Fibroblast of skin of scalp (primary cell): ENCODE data around the gene SMIM35.
A peak's percentile ranks its signal among the peaks of the same experiment; 100 is the strongest.
"Not testable (repeated sequence)": the region's sequence is repeated elsewhere in the genome, so short reads cannot be mapped to it uniquely, and the experiment has no call there.

Source experiments
- DNase-seq: peaks from one replicate; pipeline ENCODE4 v3.0.0-alpha.2; 2013

SMIM35 gene

DNA sequence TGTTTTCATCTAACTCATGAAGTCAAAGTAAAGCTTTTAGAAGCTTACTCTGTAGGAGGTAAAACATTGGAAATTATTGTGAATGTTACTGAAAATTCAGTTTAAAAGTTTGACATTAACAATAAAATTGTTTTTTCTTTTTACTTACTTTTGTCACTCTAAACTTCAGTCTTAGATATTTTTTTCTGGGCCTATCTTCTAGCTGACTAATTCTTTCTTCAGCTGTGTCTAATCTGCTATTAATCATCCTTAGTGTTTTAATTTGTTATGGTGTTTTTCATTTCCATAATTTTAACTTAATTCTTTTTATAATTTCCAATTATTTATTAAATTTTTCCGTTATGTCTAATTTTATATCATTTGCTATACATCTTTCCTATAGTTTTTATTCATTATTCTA, 65.6 kb downstream of the SMIM35 start:
- DNase-seq: no peak

DNA sequence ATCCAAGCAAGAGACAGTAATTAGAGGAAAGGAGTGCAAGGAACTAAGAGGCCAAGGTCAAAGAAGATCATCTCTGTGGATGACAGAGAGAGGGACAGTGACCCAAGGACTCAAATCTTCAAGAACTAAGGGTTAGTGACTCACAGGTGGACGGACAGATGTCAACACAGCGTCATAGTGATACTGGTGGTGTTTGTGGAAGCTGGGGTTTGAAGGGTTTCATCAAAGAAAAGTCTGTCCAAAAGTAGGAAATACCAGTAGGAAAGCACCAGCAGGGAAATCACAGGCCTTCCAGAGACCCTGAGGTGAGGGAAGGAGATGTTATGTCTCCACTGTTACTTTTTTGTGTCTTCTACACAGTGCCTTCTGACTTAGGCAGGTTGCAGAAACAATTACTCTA, 68.4 kb downstream of the SMIM35 start:
- DNase-seq: no peak

DNA sequence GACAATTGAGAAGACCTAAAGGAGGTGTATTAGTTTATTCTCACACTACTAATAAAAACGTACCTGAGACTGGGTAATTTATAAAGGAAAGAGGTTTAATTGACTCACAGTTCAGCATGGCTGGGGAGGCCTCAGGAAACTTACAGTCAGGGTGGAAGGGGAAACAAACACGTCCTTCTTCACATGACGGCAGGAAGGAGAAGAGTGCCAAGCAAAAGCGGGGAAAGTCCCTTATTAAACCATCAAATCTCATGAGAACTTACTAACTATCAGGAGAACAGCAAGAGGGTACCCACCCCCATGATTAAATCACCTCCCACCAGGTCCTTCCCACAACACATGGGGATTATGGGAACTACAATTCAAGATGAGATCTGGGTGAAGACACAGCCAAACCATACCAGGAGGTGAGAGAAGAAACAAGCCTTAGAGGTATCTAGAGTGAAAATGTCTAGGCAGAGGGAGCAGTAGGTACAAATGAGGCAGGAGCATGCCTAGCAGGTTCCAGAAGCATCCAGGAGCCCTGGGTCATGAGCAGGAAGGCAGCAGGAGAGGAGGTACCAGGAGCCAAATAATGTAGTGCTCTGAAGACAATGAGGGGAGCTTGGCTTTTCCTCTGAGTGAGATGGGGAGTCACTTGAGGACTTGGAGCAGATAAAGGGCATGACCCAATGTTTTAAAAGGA, 69.0 kb downstream of the SMIM35 start:
- no peak for DNase-seq

DNA sequence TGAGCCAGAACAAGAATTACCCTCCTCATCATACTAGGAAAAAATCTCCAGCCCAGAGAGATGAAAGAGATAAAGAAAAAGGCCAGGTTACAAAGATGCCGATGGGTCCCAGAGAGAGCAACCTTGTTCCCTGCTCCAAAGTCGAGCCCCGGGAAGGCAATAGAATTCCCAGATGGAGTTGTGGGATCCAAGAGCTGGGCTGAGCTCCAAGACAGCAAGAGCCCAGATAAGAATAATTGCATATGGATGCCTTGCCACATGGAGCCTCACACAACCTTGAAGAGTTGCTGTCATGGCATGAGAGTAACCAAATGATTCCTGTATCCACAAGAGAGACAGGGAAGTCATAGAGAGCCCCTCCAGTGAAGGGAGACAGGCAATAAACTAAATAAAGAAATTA, 69.7 kb downstream of the SMIM35 start:
- DNase-seq: no peak

DNA sequence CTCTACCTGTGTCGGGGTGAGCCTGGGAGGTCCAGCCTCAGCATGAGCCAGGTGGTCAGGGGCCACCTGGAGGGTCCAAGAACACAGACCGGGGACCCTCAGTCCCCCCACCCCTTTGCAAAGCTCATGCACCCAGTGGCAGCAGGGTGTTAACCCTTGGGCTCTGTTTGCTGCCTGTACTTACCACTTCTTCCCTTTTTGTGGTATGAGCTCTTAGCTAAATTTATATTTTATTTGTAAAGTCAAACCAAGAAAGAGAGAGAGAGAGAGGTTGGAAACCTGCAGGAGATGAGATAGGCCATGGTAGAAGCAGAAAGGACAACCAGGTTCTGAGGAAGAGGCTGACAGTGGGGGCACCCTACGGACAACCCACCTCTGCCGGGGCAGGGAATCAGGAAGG, 70.7 kb downstream of the SMIM35 start:
- DNase-seq: no peak

DNA sequence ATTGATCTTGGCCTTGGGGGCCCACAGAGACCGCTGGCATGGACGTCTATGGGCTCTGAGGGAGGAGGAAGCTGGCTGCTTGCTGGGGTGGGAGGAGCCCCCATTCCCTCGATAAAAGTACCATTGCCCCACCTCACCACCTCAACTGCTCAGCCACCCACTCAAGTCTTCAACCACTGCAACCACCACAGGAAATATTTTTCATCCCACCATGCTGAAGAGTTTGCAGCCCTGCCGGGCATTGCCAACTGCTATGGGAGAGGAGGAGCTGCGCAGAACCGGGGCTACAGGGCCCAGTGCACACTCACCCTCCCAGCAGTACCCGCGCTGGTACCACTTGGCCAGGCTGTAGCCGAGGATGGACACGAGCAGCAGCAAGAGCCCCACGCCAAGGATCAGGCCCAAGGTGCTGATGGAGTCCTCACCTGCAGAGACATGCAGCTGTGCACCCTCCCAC, 71.3 kb downstream of the SMIM35 start:
- no peak for DNase-seq

DNA sequence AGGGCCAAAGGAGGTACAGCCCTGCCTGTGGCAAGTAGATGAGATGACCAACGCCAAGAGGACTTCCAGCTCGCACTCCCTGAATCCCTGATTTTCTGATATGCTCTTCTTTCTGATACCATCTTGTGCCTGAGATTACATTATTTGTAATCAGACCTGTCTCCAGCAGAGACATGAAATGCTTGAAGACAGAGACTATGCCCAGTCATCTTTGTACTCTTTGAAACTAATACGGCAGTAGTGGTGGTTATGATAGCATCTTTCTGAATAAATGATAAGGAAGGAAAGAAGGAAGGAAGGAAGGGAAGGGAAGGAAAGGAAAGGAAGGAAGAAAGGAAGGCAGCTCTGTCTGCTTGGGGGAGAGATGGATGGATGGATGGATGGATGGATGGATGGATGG, 72.7 kb downstream of the SMIM35 start:
- no peak for DNase-seq

DNA sequence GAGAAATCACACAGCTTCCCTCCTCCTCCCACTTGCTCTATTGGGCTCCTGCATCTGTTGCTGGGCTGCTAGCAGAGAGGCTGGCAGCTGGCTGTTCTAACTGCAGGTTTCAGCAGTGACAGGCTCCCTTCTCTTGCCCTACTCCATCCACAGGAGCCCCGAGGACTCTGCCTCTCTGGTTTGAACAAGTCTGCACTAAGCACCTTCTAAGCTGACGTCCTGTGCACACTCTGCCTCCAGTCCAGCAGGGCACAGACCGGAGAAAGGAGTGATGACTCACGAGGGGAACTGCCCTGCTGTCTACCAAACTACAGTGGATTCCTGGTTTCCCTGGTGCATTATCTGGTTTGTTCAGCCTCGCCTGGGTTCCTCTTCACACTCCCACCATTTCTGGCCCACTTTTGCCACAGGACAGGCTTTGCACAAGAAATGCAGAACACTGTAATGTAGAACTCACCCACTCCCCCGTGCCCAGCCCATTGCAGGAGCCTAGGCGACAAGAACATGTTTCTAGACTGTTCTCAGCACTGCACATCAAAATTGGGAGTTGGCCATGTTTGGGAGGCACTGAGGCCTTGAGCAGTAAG, 74.6 kb downstream of the SMIM35 start:
- DNase-seq: no peak

DNA sequence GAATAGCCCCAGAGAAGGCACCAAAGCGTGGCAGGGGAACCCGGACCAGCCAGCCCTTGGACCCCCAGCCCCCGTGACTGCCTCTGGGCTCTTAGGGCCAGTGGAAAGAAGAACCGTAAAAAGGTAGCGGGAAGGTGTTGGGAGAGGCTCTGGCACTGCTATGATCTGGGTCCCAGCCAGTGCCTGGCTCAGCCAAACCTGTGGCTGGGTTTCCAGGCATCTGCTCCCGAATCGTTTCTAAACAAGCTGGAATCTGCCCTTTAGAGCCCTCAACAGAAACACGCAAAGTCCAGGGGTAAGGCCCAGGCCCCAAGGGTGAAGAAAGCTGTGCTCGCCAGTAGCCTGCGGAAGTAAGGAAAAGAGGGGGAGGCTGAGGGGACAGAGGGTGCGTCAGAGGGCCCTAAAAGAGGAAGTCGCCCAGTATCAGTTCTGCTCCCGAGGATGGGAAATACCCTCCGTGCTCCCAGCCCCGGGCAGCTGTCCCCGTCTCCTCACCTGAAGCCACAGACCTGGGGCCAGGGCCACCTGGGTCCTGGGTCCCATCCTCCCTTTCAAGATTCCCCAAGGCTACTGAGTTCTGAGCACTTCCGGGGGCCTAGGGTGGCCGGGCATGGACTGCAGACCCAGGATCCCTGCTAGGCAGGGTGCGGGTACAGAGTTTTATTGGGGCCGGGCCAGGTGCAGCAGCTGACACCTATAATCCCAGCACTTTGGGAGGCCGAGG, 75.9 kb downstream of the SMIM35 start:
- no peak for DNase-seq

DNA sequence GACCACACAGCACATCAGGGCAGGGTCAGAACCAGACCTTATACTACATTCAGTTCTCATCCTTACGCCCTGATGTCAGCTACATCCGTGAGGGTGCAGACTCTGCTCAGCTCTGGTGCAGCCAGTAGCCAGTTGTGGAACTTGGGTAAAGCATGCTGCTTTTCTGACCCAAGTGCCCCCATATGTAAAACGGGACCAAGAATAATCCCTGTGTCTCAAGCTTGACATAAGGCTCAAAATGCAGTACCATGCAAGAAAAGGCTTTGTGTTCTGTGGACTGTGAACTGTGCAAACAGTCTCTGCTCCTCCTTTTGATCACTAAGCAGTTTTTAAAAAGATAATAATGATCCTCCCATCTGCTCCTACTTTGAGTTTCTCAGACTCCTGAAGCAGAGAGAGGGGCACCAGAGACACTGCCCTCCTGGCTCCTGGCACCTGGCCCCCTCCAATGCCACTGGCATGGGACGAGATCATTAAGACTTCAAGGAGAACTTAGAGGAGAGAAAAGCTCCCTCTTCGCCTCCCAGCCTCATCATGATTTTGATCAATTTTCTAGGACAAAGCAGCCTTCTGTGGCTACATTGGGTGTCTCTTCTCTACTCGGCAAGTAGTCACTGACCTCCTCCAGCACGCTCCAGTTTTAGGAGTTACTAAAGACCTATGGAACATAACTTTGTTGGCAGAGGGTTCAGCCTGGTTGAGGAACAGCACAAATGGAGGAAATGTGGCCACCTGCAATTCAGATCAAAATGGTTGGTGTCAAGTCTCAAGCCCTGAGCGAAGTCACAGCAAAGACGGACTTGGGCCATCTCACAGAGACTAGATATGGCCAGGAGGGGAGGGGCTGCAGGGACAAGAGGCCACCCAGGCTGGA, 76.7 kb downstream of the SMIM35 start:
- DNase-seq: no peak

DNA sequence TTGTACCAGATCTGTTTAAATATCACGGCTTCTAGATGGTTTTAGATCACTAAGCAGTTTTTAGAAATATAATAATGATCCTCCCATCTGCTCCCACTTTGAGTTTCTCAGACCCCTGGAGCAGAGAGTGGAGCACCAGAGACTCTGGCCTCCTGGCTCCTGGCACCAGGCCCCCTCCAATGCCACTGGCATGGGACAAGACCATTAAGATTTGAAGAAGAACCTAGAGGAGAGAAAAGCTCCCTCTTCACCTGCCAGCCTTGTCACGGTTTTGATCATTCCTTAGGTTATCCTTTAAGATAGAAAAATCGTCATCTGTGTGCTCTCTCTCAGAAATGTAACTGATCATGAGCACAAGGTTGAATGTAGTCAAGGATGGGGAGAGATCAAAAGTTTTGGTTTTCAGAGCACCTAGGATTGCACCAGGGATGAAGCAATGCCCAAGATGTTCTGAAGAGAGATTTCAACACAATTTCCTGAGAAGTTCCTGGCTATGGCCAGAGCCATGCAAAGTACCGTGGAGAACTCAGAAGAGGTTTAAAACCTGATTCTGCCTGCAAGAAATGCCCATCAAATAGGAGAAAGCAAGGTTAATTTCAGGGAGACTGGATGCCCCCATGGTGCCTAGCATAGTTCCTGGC, 78.4 kb downstream of the SMIM35 start:
- DNase-seq: no peak

DNA sequence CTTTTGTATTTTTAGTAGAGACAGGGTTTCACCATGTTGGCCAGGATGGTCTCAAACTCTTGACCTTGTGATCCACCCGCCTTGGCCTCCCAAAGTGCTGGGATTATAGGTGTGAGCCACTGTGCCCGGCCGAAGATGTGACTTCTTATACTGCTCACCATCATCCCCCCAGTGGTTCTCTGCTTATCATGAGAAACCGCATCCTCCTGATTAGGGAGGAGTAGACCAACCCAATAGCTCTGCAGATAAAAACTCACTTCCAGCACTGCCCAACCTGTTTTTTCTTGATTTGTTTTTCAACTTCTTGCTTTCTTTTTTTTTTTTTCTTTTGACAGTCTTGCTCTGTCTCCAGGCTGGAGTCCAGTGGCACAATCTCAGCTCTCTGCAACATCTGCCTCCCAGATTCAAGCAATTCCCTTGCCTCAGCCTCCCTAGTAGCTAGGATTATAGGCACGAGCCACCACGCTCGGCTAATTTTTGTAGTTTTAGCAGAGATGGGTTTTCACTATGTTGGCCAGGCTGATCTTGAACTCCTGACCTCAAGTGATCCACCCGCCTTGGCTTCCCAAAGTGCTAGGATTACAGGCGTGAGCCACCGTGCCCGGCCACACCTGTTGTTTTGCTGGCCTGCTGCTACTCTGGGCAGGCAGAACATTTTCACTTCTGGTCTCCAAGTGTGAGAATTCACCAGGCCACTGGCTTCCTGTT, 79.0 kb downstream of the SMIM35 start:
- DNase-seq: not testable (repeated sequence)

DNA sequence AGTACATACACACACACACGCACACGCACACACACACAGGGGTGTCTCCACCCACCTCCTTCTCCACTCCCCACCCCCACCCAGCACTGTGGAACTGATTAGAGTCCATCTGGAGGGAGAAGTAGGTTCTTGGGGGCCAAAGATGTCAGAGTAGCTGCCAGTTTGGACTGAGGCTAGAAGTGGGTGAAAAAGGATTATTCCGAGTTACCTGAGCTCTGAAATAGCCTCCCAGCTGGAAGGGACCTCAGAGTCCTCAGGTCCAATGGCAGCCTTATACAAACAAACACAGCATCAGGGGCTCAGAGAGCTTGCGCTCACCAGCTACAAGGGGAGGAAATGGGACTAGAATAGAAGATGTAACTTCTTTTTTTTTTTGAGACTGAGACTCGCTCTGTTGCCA, 79.7 kb downstream of the SMIM35 start:
- no peak for DNase-seq

DNA sequence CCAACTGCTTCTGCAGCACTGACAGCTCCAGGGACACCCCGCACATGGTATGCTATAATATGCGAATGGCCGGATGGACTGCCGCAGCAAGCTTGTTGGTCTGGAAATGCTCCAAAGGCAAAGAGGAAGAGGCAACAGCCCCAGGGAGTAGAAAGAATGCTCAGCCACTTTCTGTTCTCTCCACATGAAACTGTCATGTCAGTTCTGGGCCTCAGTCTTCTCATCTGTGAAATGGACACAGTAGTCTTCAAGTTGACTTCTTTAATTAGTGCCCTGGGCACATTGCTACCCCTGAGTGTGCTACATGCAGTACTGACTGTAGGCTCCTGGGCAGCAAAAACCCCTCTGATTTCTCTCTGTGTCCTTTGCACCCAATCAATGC, 80.6 kb downstream of the SMIM35 start:
- no peak for DNase-seq

DNA sequence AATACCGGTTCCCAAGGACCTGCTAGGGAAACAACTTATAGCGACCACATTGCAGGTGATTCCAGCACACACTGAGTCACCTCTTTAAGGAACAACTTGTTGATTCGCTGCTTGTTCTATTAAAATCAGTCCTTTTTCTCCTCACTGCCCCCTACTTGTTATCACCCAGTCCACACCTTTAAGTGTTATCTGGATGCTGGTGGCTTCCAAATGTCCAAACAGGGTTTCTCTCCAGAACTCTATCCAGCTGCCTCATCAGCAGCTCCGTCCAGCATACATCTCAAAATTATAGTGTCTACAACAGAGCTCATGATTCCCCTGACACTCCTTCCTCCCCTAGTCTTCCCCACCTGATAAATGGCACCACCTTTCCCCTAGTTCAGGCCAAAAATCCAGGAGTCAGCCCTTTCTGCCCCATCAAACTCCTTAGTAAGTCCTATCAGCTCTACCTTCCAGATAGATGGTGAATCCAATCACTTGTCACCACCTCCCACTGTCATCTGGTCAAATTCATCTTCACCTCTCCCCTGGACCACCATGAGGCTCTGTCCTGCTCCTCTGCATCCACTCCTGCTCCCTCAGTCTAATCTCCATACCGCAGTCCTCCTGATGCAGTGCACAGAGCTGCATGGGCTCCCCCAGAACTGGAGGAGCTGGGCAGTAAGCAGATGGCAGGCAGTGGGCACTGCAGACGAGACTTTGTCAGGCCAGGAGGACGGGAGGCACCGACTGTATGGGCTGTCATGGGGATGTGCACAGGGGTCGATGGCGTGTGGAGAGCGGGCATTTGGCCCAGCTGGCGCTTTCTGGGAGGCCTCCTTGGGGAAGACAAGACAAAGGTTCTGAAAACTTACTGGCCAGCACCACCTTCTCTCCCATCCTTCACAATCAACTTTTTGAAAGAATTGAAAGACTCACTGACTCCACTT, 81.3 kb downstream of the SMIM35 start:
- no peak for DNase-seq

DNA sequence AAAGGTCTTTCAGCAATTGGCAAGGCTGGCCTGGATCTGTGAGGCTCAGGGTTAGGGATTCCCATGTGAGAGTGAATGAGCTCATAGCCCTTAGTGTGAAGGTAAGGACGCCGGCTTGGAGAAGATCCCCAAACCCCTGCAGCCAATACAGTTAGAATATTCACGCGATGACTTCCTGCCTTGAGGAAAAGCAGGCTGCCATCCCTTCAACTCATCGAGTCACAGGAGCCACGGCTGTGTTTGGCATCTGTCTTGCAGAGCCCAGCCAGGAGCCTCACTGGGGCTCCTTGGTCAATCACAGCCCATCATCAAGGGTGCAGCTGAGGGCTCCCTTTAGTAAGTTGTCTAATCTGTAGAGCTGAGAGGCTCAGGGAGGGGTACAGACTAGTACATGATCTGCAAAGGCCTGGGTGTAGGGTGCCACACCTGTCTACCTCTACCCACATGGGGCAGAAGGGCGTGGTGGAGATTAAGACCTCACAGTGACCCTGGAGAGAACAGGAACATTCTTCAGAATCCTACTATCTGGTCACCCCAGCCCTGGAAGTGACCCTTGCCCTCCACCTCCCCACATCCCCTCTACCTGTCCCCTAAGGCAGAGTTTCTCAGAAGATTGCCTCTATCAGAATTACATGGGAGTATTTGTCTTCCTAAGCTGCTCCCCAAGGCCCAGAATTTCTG, 82.1 kb downstream of the SMIM35 start:
- no peak for DNase-seq

DNA sequence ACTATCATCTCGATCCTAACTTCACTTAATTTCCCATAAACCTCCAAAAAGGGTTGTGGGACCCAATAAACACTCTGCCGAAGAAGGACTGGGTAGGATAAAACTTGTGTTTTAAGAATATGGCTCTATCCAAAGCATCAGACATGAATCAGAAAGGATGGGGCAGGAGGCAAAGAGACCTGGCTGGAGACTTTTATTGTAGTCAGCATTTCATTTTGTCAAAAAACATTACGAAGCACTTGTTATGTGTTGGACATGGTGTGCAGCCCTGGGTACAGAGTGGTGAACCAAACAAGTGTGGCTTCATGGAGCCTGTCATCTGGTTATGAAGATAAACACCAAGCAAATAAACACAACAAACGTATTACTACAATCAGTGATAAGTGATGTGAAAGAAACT, 83.3 kb downstream of the SMIM35 start:
- no peak for DNase-seq

DNA sequence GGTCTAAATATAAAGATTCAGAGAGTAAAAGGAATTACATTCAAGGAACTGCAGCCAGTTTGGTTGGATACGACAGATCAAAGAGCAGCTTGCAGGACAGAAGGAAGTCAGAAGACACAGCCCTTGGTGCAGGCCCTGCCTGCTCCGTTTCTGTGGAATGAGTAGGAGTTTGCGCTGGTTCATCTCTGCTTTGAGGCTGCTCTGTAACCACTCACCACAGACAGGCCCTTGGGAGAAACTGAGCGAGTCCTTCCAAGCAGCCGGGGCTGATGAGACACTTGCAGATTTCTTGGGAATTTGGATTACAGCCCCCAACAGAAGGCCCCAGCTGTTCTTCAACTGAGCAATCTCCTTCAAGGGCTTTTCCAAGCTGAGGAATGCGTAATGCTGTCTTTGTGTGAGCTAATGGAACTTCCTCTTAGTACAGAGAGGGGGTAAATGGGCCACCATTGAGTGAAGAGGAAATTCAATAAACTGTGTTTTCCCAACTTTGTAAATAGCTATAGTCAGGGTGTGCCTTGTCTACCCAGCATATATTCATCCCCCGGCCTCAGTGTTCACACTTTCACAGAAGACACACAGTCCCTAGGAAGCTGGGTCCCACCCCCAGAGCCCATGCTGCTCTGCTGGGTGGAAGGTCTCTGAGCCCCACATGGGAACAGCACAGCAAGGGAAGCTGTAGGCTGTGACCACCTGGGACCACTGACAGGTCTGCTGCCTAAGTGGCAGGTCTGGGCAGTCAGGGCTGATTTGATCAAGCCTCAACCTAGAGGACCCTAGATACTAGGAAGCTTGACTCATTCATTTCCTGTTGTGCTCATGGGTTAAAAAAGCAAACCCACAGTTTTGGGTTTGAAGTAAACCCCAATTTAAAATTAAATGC, 84.0 kb downstream of the SMIM35 start:
- peak; percentile 66 for DNase-seq

DNA sequence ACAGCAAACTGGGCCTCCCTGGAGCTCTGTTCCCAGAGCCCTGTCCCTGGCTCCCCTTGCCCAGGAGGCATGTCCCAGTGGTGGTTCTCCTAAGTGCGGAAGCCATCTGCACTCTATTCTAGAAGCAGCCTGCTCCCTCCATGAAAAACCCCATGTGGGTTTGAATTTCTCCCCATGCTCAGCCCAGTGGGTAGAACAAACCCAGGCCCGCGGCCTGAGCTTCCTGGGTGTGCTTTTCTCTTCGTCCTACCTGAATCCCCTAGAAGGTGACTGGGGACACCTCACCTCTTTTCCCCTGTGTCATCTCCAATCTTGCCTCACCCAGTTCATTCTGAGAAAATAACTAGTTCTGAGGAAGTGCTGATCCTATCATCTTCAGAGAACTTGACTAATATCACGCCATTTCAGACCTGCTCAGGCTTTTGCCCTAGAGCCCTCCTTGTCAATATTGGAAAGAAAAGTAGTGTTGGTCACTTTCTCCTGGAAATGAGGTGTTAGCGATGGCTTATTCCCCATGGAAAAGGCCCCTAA, 84.7 kb downstream of the SMIM35 start:
- no peak for DNase-seq
